Coronary artery (tissue), 2 donors: ENCODE results near the gene VSX2.
A peak's percentile ranks its signal among the peaks of the same experiment; 100 is the strongest.

Source experiments
- DNase-seq: peaks from one replicate; pipeline ENCODE4 v3.0.0-alpha.2; 2017; ENCODE audit warnings: low spot score
- H3K27ac ChIP-seq, 2 donors: fragments of 200-600 bp; sonication (generic); one replicate each; pipeline ENCODE4 v1.5.1; 2016 to 2019
- H3K4me3 ChIP-seq: fragments of 200-600 bp; sonication (generic); 2 replicates; pipeline ENCODE4 v1.5.1; 2016; ENCODE audit warnings: mild to moderate bottlenecking, moderate library complexity
- TF ChIP-seq, protein P1 (sequence below): fragments of 200-600 bp; sonication (generic); IDR thresholded peaks from one replicate; pipeline ENCODE4 v1.5.1; 2019; ENCODE audit warnings: antibody characterized with exemption

VSX2 gene

GRCh38 chr14:74289801-74290200, 50.6 kb downstream of the VSX2 start:
- TF ChIP-seq, protein P1, sequence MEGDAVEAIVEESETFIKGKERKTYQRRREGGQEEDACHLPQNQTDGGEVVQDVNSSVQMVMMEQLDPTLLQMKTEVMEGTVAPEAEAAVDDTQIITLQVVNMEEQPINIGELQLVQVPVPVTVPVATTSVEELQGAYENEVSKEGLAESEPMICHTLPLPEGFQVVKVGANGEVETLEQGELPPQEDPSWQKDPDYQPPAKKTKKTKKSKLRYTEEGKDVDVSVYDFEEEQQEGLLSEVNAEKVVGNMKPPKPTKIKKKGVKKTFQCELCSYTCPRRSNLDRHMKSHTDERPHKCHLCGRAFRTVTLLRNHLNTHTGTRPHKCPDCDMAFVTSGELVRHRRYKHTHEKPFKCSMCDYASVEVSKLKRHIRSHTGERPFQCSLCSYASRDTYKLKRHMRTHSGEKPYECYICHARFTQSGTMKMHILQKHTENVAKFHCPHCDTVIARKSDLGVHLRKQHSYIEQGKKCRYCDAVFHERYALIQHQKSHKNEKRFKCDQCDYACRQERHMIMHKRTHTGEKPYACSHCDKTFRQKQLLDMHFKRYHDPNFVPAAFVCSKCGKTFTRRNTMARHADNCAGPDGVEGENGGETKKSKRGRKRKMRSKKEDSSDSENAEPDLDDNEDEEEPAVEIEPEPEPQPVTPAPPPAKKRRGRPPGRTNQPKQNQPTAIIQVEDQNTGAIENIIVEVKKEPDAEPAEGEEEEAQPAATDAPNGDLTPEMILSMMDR, result no peak
- H3K27ac ChIP-seq, result no peak overlapping the region
- no peak overlapping the region for H3K4me3 ChIP-seq
- DNase-seq, result no peak

- Histone ChIP-seq H3K27ac (no peak overlapping the region), H3K4me3 (no peak overlapping the region)
- DNase-seq, result no peak
- TF ChIP-seq, protein P1, result no peak
Observed at GRCh38 chr14:74290415-74290814, 51.2 kb downstream of the VSX2 start.

DNA sequence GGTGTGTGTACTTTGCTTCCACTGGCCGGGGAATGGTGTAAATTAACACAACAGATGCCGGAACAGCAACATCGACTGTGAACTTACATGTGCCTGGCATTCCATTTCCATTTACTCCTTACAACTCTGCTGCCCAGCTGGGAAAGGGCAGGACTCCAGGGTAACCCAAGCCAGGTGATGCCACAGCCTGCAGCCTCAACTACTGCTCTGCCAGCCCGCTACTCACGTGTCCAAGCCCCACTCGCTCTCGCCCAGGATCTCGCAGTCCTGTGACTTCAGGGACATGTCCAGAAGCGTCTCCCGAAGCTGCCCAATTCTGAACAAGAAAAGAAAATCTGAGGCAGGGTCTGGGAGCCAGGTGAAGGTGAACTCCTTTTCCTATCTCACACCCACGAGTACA, 52.8 kb downstream of the VSX2 start:
- TF ChIP-seq, protein P1, result no peak
- DNase-seq, result no peak

GRCh38 chr14:74293606-74294005, 54.4 kb downstream of the VSX2 start:
- DNase-seq, result no peak
- H3K27ac ChIP-seq, result no peak overlapping the region
- H3K4me3 ChIP-seq, result no peak overlapping the region
- TF ChIP-seq, protein P1, result no peak

More for the DNA sequence above, 52.8 kb downstream of the VSX2 start:
- Histone ChIP-seq H3K4me3 (no peak overlapping the region), H3K27ac (no peak overlapping the region)

GRCh38 chr14:74296037-74296467, 56.8 kb downstream of the VSX2 start:
- no peak overlapping the region for H3K4me3 ChIP-seq
- no peak for DNase-seq
- H3K27ac ChIP-seq, result no peak overlapping the region
- TF ChIP-seq, protein P1, result no peak

DNA sequence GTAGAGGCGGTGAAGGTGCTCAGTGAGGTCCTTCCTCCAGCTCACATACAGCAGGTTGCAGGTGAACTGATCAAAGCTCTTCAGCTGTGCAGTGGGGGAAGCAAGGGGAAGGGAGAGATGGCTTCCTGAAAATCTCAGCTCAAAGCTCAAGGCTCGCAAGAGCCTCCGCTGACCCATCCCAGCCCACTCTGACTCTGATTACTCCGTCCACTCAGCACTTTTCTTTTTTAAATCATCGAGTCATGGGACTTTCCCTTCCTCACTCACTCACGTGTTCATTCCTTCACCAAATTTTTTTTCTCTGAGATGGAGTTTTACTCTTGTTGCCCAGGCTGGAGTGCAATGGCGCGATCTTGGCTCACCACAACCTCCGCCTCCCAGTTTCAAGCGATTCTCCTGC, 58.7 kb downstream of the VSX2 start:
- TF ChIP-seq, protein P1, result no peak
- Histone ChIP-seq H3K27ac (no peak overlapping the region), H3K4me3 (no peak overlapping the region)
- no peak for DNase-seq

- no peak for DNase-seq
- TF ChIP-seq, protein P1, result no peak
- Histone ChIP-seq H3K4me3 (no peak overlapping the region), H3K27ac (peak overlapping the region in 1 of 2 donors; percentile 40)
Observed at GRCh38 chr14:74299061-74299545, 59.9 kb downstream of the VSX2 start.
